Prostate gland (tissue), 2 donors: Measurements from ENCODE around the gene HMG20B.

Source experiments
- CTCF ChIP-seq, 4 experiments: fragments of 200-600 bp in 2 of 4; fragments of 450-650 bp in 2 of 4; sonication (generic) in 2 of 4; IDR thresholded peaks; 1 replicate in 3 of 4; 2 replicates in 1 of 4; pipeline ENCODE4 v1.5.1; 2016 to 2019; ENCODE audit warnings: antibody characterized with exemption in 4 of 4, mild to moderate bottlenecking in 2 of 4, moderate library complexity in 2 of 4
- POLR2A ChIP-seq: fragments of 450-650 bp; IDR thresholded peaks from one replicate; pipeline ENCODE4 v1.6.1; 2016; ENCODE audit warnings: antibody characterized with exemption, mild to moderate bottlenecking

GRCh38 chr19:3546119-3546518, 26.6 kb upstream of the HMG20B start:
- TF ChIP-seq CTCF (IDR thresholded peaks at IDR 0.05) (no peak), POLR2A (no peak)
